Esophagus muscularis mucosa (tissue), 3 donors: Measurements from ENCODE around the gene NSD2.

ENCODE experiments used
- CTCF ChIP-seq, 3 experiments: fragments of 200-600 bp in 2 of 3; fragments of 450-650 bp in 1 of 3; sonication (generic) in 2 of 3; IDR thresholded peaks; one replicate each; pipeline ENCODE4 v1.5.1; 2017 to 2019; ENCODE audit warnings: antibody characterized with exemption in 3 of 3, mild to moderate bottlenecking in 2 of 3, moderate library complexity in 1 of 3
- POLR2AphosphoS5 ChIP-seq, 2 donors: sonication (generic); formaldehyde crosslinking; IDR thresholded peaks; one replicate each; pipeline ENCODE4 v1.6.1; 2017; ENCODE audit warnings: antibody characterized with exemption in 2 of 2

GRCh38 chr4:2008671-2008920 is 137.4 kb downstream of the NSD2 start:
- no peak for TF ChIP-seq CTCF (IDR thresholded peaks at IDR 0.05)
- no peak for TF ChIP-seq POLR2AphosphoS5 (IDR thresholded peaks at IDR 0.05)
